Right ventricle myocardium superior (tissue), 1 donor: ENCODE results near the gene WBP1L. TPM values are rescaled to one million over a fixed set of nuclear protein-coding genes. Genes with fewer than 3 reads are reported as not detected.
A peak's percentile ranks its signal among the peaks of the same experiment; 100 is the strongest.

Experiments used
- ATAC-seq: fragments of 200-7000 bp; cut with Tn5 transposase; one replicate; pipeline ENCODE4 v1.9.1; 2020; ENCODE audit warnings: mild to moderate bottlenecking; ENCODE audit not compliant: poor library complexity
- DNase-seq: peaks from one replicate; pipeline ENCODE4 v3.0.0-alpha.2; 2020
- intact Hi-C: fragments of 100-400 bp; cut with DNase I; formaldehyde crosslinking; loops from one replicate; pipeline ENCODE4 v1.11.2; 2022
- total RNA-seq: library from RNA; stranded (reverse); fragmentation: NEBNext Ultra II Directional; extraction: Animal tissue kit (Norgen Biotek cat#: 25700); gene quantifications from one replicate; pipeline ENCODE4 v1.2.1, GENCODE V29; 2021
- donor health status: DM: no; HTN: yes; CAD: no; lungs with severe emphysema.

The WBP1L gene
- total RNA-seq, 1 donor from 2014 or later, result 19.7 TPM

- no peak for ATAC-seq
- no peak for DNase-seq
- intact Hi-C loops, result no loop called here
Measured at GRCh38 chr10:102773320-102773719, 29.6 kb downstream of the WBP1L start.

- DNase-seq (peak; percentile 69), ATAC-seq (peak; percentile 6)
- intact Hi-C loops, result no loop called here
Measured at GRCh38 chr10:102773986-102774385, 30.2 kb downstream of the WBP1L start.

- intact Hi-C loops, result no loop called here
- peak; percentile 78 for DNase-seq
- peak; percentile 68 for ATAC-seq
Measured at GRCh38 chr10:102775201-102775934, 31.6 kb downstream of the WBP1L start.

GRCh38 chr10:102775935-102776669 lies 32.4 kb downstream of the WBP1L start:
- ATAC-seq, result peak; percentile 80
- intact Hi-C loops, result no loop called here
- DNase-seq, result peak; percentile 88

GRCh38 chr10:102776779-102777456 lies 33.2 kb downstream of the WBP1L start:
- intact Hi-C loops, result no loop called here
- peak; percentile 80 for ATAC-seq

GRCh38 chr10:102777711-102778453 lies 34.1 kb downstream of the WBP1L start:
- ATAC-seq (no peak), DNase-seq (no peak)
- intact Hi-C loops, result no loop called here

More at GRCh38 chr10:102776779-102777456, 33.2 kb downstream of the WBP1L start:
- peak; percentile 83 for DNase-seq

- no peak for ATAC-seq
- DNase-seq, result no peak
- intact Hi-C loops, result no loop called here
Measured at GRCh38 chr10:102778781-102779180, 35.0 kb downstream of the WBP1L start.

GRCh38 chr10:102779680-102780526 lies 36.2 kb downstream of the WBP1L start:
- DNase-seq (no peak), ATAC-seq (no peak)
- intact Hi-C loops, result no loop called here

- DNase-seq (no peak), ATAC-seq (no peak)
- intact Hi-C loops, result no loop called here
Measured at GRCh38 chr10:102780527-102780808, 36.7 kb downstream of the WBP1L start.

GRCh38 chr10:102781090-102781920 lies 37.6 kb downstream of the WBP1L start:
- ATAC-seq (no peak), DNase-seq (no peak)
- intact Hi-C loops, result no loop called here

- intact Hi-C loops, result no loop called here
- DNase-seq (no peak), ATAC-seq (peak; percentile 58)
Measured at GRCh38 chr10:102781921-102782557, 38.3 kb downstream of the WBP1L start.

- ATAC-seq, result peak; percentile 75
- peak; percentile 78 for DNase-seq
- intact Hi-C loops, result no loop called here
Measured at GRCh38 chr10:102782673-102783551, 39.2 kb downstream of the WBP1L start.

- intact Hi-C loops, result no loop called here
- peak; percentile 16 for ATAC-seq
- DNase-seq, result no peak
Measured at GRCh38 chr10:102783568-102783967, 39.8 kb downstream of the WBP1L start.

GRCh38 chr10:102785818-102786217 lies 42.1 kb downstream of the WBP1L start:
- DNase-seq, result no peak
- intact Hi-C loops, result no loop called here
- peak; percentile 19 for ATAC-seq

GRCh38 chr10:102791754-102792395 lies 48.1 kb downstream of the WBP1L start:
- intact Hi-C loops, result no loop called here
- DNase-seq (no peak), ATAC-seq (no peak)
